Ramos (cell line): Measurements from ENCODE around the gene TXNDC11.

Experiments
- in situ Hi-C: fragments of 300-500 bp; cut with MboI; formaldehyde crosslinking; loops from one replicate; pipeline ENCODE4 v1.14.3; 2022; ENCODE audit warnings: low sequenced_read_pairs; ENCODE audit not compliant: unreplicated experiment

The TXNDC11 gene

DNA sequence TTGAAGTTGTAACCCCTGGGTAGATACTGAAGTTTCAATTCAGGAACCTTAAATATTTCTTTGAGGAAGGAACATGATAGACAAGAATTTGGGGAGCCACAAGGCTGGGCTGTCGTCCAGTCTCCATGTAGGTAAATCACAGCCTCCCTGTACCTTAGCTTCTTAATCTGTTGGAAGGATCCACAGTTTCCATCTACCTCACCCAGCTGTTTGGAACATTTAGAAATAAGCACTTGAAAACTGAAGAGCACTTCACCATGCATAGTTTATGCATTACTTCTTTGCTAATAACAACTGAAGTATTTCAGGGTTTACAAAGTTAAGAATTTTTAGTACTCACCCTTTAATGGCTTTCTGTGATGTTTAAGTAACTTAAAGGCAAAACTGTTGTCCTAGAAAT is 17.2 kb downstream of the TXNDC11 start:
- in situ Hi-C loops = no loop called here

DNA sequence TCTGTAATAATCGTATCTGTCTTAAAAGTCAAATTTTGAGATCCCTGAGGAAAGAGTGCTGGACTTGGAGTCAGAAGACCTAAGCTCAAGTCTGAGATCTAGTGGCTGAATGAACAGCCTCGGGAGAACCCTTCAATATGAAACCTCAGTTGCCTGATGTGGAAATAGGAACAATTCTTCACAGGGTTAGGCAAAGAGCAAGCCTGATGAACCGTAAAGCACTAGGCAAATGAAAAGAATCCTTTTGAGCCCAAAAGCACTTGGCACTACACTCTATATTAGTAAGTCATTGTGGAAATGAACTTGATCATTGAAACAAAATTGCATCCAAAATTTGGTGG is 20.2 kb downstream of the TXNDC11 start:
- in situ Hi-C loops = no loop called here

- in situ Hi-C loops = no loop called here
These were observed 20.7 kb downstream of the TXNDC11 start for GRCh38 chr16:11721781-11722467.

GRCh38 chr16:11719762-11720161 is 22.9 kb downstream of the TXNDC11 start:
- in situ Hi-C loops = loop anchor here (10.0 kb wide), 1 partner anchor 315 kb away; no protein-coding TSS in a partner anchor

DNA sequence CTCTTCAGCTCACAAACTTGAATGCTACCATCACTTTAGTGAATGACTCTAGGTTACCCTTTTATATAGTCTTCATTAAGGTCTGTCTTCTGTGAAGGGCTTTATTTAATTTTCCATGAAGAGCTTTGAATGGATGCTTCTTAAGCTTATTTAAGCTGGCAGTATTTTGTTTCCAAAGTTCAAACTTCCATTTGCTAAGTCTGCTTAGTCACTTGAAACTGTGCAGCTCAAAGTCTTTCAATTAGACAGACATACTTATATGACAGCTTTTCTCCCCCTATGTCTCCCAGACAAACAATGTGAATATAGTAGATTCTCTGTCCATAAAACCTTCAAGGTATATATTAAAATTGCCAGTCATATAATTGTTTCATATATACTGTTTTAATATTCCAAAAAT is 23.5 kb downstream of the TXNDC11 start:
- in situ Hi-C loops = loop anchor here (10.0 kb wide), 1 partner anchor 314 kb away; no protein-coding TSS in a partner anchor

DNA sequence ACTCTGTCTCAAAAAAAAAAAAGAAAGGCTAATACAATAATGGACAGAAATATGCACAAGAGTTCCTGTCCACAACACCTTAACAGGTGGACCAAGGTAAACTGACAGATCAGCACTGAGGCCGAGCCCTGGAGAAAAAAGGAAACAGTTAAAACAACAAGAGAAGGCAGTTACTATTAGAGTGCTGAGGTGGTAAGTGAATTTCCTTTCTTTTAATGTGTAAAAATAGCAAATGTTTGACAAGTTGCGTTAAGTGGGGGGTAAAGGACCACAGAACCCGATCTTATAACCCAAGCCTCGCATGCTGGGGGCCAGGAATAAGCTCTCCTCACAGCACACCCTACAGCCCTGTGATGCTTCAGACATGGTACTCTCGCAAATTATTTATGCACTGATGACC is 24.8 kb downstream of the TXNDC11 start:
- in situ Hi-C loops = loop anchor here (10.0 kb wide), 1 partner anchor 313 kb away; no protein-coding TSS in a partner anchor

GRCh38 chr16:11716336-11716735 is 26.3 kb downstream of the TXNDC11 start:
- in situ Hi-C loops = loop anchor here (10.0 kb wide), 1 partner anchor 312 kb away; no protein-coding TSS in a partner anchor

DNA sequence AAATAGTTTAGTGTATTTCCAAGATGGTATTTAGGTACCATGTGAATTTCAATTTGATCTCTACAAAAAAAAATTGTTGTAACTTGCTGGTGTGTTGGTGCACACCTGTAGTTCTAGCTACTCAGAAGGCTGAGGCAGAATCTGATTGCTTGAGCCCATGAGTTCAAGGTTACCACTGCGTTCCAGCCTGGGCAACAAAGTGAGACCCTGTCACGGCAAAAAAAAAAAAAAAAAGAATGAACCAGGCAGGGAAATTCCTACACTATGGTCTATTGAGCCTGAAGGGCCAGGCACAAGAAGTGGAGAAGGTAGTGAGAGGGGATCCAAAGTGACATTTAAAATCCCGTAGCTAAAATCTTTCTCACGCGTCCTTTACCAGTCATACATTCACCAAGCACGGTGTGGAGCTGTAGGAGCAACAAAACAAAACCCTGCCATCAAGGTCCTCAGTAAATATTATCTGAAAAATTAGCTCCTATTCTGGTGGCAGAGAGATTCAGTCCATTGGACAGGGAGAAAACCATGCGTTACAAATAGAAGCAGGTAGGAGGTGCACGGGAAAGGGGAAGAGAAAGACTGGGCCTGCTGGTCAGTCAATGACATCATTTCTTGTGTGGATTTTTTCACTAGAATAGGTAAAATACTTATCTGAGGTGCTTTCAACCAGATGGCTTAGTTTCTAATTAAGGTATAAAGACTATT is 27.3 kb downstream of the TXNDC11 start:
- in situ Hi-C loops = loop anchor here (10.0 kb wide), 1 partner anchor 311 kb away; no protein-coding TSS in a partner anchor

GRCh38 chr16:11712122-11712521 is 30.5 kb downstream of the TXNDC11 start:
- in situ Hi-C loops = loop anchor here (10.0 kb wide), 1 partner anchor 307 kb away; no protein-coding TSS in a partner anchor

DNA sequence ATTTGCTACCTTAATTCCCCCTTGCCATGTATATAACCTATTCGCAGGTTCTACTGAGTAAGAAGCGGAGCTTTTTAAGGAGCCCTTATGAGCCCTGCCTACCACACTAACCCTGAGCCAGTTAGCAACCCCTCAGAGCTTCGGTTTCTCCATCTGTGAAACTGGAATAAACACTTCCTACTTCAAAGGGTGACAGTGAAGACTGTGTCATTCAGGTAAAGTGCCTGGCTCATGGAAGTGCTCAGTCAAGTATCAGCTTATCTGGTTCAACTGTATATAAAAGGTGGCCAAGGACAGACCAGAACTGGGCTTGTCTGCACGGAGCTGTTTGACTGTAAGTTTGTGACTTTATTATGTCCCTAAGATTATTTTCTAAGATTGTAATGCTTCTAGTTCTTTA is 31.0 kb downstream of the TXNDC11 start:
- in situ Hi-C loops = loop anchor here (10.0 kb wide), 1 partner anchor 307 kb away; no protein-coding TSS in a partner anchor

- in situ Hi-C loops = no loop called here
These were observed 34.2 kb downstream of the TXNDC11 start for GRCh38 chr16:11708421-11708820.

DNA sequence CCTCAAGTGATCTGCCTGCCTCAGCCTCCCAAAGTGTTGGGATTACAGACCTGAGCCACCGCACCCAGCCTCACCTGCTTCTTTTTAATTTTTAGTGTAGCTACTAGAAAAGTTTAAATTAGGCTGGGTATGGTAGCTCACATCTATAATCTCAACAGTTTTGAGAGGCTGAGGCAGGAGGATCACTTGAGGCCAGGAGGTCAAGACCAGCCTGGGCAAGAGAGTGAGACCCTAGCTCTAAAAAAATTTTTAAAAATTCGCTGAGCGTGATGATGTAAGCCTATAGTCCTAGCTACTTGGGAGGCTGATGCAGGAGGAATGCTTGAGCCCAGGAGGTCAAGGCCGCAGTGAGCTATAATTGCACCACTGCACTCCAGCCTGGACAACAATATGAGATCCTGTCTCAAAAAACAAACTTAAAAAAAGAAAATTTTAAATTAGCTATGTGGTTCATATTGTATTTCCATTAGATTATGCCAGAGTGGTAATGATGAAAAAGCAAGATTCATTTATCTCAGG is 34.9 kb downstream of the TXNDC11 start:
- in situ Hi-C loops = no loop called here

- in situ Hi-C loops = no loop called here
These were observed 36.4 kb downstream of the TXNDC11 start for GRCh38 chr16:11706180-11706742.

DNA sequence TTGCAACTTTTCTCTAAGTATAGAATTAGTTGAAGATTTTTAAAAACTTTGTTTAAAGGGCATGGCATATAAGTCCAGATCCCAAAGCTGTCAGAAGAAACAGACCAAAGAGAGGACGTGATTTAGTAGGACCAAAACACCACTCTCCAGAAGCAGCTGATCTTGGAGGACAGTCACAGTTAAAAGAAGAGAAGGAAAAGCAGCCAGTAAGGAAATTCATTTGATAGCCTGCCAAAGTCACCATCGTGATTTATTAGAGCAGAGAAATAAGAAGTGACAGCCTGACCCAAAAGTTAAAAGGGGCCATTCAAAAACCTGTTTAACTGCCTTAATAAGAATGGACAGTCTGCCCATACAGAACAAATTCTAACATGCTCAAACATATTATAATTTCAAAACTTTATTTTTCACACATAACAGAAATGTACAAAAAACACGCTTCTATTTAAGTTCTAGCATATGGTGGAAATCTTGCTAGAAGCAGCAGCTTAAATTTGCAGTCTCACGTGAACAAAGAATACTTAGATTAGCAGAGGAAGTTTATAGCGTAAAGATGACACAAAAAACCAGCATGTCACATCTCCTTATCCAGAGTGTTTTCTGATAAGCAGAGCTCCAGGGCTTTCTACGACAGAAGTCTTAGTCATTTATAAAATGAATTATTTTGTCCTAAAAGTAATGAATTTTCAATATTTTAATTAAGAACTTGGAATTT is 37.2 kb downstream of the TXNDC11 start:
- in situ Hi-C loops = no loop called here

GRCh38 chr16:11700264-11701029 is 42.2 kb downstream of the TXNDC11 start:
- in situ Hi-C loops = no loop called here

GRCh38 chr16:11699234-11699894 is 43.3 kb downstream of the TXNDC11 start:
- in situ Hi-C loops = no loop called here

GRCh38 chr16:11698271-11698689 is 44.4 kb downstream of the TXNDC11 start:
- in situ Hi-C loops = no loop called here

GRCh38 chr16:11697319-11697718 is 45.3 kb downstream of the TXNDC11 start:
- in situ Hi-C loops = no loop called here
